Measurements from ENCODE around the gene AGMO. TPM values are rescaled to one million over a fixed set of nuclear protein-coding genes. Genes with fewer than 3 reads are reported as not detected.

AGMO gene
- total RNA-seq, 2 donors from 2014 or later: 1.3 to 1.9 TPM

DNA sequence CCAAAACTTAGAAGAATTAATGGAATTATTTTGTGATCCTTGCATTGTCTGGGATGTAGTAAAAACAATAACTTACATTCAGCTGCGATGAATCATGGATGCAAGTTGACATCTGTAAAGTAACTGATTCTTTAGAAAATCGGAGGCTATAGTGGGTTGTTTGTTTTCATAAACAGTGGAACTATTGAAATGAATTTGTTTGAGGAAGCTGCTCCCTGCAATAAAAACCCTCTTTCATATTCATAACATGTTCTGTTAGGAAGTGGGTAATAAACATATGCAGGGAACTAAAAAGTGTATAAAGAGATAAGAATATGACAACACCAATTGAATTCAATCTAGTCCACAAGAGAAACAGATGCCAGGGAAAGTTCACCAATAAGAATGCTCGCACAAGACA, 53.6 kb downstream of the AGMO start:
- intact Hi-C loops (cut with DNase I): no loop called here
- no peak for DNase-seq (ENCODE audit: low spot score)

DNA sequence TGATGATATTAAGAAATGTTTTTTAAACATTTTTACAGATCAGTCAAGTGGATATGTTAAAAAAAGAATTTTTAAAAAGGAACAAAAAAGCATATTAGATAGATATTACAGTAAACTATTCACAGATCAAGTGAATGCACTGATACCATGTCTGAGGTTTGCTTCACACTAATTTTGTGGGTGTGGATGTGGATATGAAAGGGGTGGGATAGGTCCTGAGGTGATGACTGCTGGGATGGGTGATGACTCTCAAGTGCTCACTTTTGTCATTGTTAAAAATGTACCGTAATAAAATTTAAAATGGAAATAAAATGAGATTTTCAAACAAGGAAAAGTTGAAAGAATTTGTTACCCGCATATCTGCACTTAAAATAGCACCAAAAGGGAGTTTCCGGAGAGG, 54.1 kb downstream of the AGMO start:
- intact Hi-C loops (cut with DNase I): no loop called here
- no peak for DNase-seq (ENCODE audit: low spot score)

DNA sequence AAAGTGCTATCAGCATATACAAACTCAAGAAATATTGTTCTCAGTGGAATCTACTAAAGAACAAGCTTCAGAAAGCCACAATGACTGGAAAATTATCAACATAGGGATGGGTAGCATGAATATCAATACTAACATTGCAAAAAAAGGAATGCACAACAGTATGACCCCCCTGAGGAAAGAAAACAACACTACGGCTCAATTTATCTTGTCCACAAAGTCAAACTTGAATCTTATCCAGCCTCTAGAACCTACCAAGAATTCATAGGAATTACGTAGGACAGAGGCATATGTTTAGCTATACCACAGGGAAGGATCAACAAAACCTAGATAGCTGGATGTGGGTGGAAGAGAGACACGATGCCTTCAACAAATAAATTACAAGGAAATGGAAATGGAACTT, 54.6 kb downstream of the AGMO start:
- DNase-seq (ENCODE audit: low spot score): no peak
- intact Hi-C loops (cut with DNase I): no loop called here

DNA sequence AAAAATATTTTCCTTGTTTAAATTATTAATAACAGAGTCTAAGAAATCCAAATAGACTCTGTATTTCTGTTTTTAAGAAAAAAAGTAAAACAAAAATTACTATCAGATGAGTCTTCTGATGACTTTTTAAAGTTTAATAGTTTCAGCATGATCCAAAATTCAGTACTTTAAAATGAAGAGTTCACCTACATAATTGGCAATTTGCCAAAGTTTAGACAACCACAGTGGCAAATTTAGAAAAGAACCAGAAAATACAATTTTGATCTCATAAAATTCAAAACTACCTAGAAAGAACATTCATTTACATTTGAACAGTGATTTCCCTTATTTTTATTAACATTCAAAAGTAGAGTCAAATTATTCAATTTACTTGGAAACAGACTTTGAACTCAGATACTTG, 56.1 kb downstream of the AGMO start:
- intact Hi-C loops (cut with DNase I): no loop called here
- no peak for DNase-seq (ENCODE audit: low spot score)

DNA sequence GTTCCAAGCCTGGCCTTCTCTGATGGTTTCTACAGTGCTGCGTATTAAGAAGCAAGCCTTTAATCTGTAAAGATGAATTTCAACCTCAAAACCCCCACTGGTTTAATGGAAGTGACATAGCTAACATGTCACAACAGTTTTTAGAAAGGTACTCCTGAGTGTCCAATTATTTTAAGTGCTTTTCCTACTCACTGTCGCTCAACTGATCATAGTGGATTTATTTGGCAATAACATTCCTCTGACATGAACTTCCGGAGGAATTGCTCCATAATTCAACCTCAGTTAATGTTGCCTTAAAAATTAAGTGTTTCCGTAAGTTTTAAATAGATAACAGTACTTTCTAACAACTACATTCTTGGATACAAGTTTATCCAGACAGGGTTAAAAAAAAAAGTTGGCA, 57.5 kb downstream of the AGMO start:
- intact Hi-C loops (cut with DNase I): no loop called here
- DNase-seq (ENCODE audit: low spot score): no peak

DNA sequence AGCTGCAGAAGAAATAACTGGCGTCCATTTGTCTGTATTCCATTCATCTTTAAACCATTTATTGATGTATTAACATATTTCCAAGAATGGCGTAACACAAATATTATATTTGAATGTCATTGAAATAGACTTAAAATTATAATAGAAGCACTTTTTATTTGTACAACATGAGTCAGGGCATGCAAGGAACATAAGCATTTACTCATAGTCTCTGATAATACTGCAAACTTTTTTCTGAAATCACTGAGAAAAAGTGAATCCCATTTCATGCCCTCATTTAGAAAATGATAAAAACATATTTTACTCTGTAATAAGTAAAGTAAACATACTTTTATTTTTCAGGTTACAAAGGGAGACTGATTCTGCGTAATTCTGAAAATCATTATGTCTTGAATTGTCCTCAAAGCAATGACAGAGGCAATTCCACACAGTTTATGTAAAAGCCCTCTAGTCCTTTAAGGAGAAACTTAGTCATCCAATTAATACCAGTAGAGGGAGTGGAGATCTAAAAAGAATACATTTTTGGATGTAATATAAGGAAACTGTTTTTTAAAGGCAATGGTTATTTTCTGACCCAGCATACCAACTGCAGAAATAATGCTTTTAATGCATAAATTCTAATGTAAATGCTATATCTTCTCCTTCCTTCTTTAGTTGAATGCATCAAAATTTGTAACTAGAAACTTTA, 58.1 kb downstream of the AGMO start:
- DNase-seq (ENCODE audit: low spot score): no peak
- intact Hi-C loops (cut with DNase I): no loop called here

DNA sequence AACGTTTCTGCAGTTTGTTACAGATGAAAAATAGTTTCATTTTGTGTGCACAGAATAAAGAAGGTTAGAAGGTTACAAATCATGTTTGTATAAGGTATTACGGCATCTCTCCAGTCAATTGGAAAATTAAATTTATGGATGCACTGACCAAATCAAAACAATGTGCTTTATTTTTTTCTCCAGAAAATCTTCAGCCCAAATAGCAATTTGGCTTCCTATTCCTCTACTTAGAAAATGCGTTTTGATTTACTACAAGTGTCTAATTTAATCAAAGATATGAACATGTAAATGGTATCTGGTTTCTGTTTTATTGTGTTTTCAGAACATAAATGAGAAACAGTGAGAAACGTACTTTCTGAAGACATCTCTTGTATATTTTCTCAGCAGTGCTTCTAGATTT, 63.4 kb downstream of the AGMO start:
- DNase-seq (ENCODE audit: low spot score): no peak
- intact Hi-C loops (cut with DNase I): no loop called here

DNA sequence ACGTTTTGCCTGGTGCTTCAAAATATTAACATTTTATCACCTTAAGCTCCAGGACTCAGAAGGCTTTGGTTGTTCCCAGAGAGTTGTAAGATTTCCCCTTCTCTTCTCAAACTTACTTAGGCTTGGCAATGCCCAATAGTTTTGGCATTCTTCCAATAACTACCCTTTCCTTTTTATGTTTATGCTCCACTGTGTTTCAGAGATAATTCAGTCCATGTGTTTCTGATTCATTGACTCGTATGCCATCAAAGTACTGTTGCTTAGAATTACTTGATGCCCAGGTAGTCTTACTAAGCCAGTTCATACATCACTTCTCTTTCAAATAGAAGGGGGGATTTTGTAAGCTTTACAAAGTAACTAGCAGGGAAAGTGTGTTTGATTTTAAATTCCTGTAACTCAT, 66.6 kb downstream of the AGMO start:
- intact Hi-C loops (cut with DNase I): no loop called here
- DNase-seq (ENCODE audit: low spot score): no peak

DNA sequence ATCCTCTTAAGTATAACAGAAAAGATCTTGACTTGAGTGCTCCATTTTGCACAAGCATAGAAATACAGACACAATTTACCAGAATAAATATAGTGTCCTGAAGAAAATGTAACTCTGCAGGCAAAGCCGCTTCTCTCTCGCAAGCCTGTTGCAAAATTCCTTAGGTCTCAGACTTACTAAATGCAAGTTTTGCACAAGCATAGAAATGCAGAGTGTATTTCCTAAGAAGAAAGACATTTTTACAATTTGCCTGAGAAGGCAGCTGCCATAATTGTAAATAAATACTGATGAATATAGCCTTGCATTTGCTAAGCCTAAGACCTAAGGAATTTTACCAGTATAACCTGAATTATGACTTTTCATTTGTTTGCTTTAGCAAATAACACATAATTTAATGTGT, 67.1 kb downstream of the AGMO start:
- intact Hi-C loops (cut with DNase I): no loop called here
- no peak for DNase-seq (ENCODE audit: low spot score)

DNA sequence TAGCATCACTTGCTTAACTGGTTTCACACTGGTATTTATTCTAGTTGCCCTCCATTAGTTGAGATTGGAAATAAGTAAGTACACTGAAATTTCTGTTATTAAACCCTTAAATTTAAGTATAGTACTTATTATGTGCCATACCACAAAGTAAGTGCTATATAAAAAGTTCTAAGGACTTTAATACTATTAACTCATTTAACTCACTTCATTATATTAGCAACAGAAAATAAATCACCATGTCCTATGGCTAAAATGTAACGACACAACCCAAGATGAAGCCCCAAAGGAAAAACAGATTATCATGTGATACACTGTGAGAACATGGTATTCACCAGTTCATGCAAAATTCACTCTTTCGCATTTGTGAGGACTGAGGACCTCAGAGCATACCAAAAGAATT, 70.5 kb downstream of the AGMO start:
- intact Hi-C loops (cut with DNase I): no loop called here
- no peak for DNase-seq (ENCODE audit: low spot score)

DNA sequence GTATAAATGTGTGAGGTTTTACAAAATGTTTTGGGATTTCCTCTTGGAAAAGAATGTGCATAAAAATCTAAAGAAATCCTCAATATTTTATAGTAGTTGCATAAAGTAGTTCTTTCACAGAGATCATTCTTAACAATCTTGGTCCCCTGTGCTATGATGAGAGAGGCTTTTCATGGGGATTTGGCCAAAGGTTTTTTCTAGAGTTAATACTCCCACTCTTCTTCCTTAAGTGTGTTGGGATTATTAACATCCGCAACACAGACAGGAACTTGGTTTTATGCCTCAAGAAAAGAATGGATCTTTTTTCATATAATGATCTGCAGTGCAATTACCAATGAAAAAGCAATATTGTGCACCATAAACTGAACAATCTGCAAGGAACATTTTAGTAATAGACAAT, 71.5 kb downstream of the AGMO start:
- DNase-seq (ENCODE audit: low spot score): no peak
- intact Hi-C loops (cut with DNase I): no loop called here

DNA sequence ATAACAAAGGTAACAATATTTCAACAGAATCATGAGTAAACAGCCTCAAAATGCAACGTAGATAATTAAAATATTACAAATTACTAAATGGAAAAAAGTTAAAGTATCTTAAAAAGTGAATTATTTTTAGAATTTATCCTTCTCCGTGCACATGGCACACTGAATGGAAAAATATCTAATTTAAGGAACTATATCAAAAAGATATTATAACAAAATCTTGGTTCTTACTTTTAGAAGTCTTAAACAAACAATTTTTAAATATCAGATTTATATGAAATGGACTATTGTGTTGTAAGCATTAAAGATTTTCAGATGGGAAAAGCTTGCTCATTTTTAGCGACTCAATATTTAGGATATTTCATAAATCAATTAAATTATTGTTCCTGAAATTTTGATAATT, 72.0 kb downstream of the AGMO start:
- no peak for DNase-seq (ENCODE audit: low spot score)
- intact Hi-C loops (cut with DNase I): no loop called here

DNA sequence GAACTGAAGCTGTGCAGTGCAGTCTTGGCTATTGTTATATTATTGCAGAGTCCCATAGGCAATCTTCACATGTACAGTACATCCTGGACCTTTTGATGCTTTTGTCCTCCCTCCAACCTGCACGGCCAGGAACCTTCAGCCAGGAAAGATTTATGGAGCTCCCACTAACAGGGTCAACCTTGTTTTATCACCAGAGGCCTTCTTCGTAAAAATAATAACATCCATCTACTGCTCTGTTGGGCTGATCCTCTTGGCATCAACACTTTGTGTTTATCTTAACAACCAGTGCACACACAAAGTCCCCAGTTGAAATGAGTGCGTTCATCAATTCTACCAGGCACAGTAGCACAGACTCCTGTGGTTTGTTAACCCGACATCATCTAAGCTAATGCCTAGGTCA, 72.4 kb downstream of the AGMO start:
- no peak for DNase-seq (ENCODE audit: low spot score)

DNA sequence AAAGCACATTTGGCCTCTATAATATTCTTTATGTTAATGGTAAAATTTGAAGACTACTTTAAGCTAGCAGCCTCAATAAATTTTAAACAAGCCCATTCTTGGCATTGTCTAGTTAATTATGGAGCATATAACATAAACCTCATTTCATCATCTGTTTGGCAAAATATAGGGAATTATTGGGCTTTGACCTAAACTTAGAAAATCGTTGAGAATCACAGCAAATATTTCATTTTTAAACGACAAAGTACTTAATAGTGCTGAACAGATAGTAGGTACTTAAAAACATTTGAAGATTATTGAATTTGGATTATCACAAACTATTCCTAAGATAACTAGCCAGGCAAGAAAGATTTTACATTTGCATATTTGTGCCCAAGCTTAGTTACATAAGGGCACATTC, 73.4 kb downstream of the AGMO start:
- intact Hi-C loops (cut with DNase I): no loop called here
- DNase-seq (ENCODE audit: low spot score): no peak

More for the DNA sequence above, 72.4 kb downstream of the AGMO start:
- intact Hi-C loops (cut with DNase I): no loop called here

DNA sequence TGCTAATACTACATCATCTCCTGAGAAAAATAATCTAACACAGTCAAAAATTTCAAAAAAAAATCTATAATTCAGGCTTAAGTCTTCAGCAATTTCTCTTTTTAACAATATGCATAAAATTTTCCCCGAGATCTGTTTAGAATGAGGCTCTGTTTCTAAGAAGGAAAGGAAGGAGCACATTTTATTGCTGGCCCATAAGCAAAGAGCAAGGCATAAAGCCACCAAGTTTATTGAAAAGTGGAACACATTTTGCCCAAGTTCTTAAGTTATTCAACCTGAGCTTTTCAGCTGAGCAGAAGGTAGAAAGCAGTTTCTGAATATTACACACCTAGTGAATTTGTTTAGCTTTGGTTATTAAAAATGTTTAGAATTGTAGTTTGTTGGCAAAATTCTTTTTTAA, 73.9 kb downstream of the AGMO start:
- intact Hi-C loops (cut with DNase I): no loop called here
- no peak for DNase-seq (ENCODE audit: low spot score)

DNA sequence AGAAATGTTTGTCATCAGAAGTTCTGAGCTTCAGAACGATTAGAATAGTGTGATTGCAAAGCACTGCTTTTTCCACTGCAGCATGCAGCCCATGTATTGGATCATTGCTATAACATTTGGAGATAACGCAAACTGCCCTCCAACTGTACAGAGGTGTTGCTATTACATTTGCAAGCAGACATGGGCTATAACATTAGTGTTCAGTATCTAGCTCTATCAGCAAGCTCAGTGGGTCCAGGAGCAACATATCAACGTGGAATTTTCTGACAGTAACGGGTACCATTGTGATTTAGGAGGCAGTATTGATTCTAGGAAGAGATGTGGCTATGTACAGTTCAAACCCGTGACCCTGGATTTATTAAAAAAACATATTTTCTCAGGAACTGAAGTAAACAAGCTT, 75.8 kb downstream of the AGMO start:
- no peak for DNase-seq (ENCODE audit: low spot score)
- intact Hi-C loops (cut with DNase I): no loop called here

DNA sequence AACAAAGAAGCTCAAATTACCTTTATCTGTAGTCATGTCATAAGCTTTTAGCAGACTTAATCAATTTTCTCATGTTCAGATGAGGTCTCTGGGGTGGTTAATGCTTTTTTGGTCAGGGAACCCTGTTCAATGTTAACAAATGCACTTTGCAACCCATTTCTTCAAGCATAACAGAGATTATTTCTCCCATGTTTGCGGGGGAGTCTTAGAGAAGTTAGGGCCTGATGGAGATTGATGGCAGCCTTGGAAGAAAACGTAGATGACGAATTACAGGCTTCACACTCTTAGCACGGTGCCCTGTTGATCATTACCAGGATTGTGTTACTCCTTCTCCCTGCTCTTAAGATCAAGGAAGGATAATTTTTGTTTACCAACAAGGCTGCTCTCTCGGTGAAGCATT, 76.4 kb downstream of the AGMO start:
- intact Hi-C loops (cut with DNase I): no loop called here
- DNase-seq (ENCODE audit: low spot score): no peak

DNA sequence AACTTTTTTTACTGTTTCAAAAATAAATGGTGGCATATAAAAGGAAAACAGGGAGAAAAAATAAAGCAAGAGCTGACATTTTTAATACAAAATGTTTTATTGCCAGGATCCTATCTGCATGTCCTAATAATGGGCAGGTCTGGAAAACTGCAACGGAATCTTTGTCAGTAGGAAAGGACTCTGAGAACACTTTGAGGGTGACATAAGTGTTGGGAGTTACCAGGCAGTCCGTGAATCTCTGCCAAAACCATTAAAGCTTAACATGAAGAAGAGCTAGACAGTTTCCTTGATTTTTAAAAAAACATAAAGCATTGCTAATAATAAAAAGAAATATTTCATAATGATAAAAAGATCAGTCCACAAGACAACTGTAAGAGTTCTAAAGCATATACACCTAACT, 80.7 kb downstream of the AGMO start:
- DNase-seq (ENCODE audit: low spot score): no peak
- intact Hi-C loops (cut with DNase I): no loop called here

DNA sequence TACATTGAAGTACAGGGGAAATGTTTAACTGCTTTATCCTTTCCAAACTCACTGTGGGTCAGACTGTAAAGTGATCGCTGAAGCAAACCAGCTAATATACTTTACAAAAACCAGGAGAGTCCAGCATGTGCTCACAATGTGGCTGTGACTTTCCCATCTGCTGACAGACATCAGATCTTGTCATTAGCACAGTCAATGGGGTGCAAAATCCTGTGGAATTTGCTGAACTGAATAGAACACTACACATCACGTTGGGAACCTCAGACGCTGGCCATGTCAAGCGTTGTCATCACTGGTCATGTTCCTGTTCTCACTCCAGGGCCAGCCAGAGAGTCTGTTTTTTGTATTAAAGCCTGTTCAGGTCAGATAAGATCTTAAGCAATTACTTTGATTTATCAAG, 83.4 kb downstream of the AGMO start:
- intact Hi-C loops (cut with DNase I): no loop called here
- DNase-seq (ENCODE audit: low spot score): no peak

DNA sequence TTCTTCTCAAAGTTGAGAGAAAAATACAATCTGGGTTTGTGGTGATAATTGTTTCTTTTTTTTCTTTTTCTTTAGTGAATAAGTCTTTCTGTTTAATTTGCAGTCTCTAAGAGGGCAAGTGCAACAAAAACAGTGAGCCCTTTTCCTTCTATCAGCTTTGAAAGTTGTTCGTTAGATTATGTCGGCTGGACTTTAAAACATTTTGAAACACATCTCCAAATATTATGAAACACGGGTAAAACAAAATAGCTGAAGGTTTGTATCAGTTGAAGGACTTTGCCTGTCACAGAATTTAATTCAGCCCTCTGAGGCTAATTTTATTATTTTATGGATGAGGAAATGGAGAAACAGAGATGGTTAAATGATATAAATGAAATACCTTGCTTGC, 85.3 kb downstream of the AGMO start:
- intact Hi-C loops (cut with DNase I): no loop called here
- DNase-seq (ENCODE audit: low spot score): no peak

DNA sequence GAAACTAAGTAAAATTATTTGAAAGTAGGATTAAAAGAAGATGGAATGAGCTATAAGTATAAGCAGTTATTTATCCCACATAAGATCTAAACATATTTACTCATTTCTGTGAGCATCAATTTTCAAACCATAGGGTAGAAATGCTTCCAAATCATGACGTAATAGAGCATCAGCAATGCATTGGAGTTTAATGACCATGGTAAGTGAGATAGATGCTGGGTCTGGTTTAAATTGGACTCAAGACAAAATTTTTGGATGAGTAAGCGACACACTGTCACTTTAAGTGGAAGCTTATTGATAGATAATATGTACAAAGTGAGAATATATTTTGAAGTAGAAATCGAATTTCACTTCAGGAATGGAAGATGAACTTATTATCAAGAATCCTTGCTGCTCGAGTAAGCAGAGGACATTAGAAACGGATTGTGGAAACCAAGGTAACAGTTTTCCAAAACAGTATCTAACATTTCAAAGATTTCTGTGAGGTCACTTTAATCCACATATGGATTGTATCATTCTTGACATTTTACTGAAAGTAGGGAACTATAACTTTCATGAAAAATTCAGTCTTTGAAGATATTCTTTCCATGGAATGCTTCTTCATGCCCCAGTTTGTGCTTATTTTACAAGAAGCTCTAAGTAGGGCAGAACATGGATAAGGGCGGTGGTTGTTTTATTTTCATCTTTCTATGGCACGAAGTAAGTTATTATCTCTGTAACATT, 85.8 kb downstream of the AGMO start:
- no peak for DNase-seq (ENCODE audit: low spot score)
- intact Hi-C loops (cut with DNase I): no loop called here

DNA sequence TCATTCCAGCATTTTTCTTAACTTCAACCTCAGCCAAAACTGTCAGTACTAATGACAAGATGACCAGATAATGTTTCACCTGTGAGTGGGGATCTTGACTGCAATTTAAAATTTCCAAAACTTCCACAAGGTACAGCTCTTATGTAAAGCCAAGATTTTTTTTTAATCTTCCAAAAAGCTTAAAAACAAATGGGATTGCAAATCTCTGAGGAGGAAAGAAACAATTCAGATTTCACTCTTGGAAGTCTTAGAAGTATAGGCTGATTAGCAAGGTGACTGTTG, 90.2 kb downstream of the AGMO start:
- DNase-seq (ENCODE audit: low spot score): no peak
- intact Hi-C loops (cut with DNase I): no loop called here
